Natural killer cell (primary cell): ENCODE data around the gene SND1. TPM values are rescaled to one million over a fixed set of nuclear protein-coding genes. Genes with fewer than 3 reads are reported as not detected.

ENCODE experiments used
- ATAC-seq, 3 donors: fragments of 150-1000 bp in 2 of 3; fragments of 200-7000 bp in 1 of 3; cut with Tn5 transposase; 1 replicate in 1 of 3; 2 replicates in 2 of 3; pipeline ENCODE4 v1.10.0; 2021; ENCODE audit warnings: mild to moderate bottlenecking in 2 of 3, moderate library complexity in 2 of 3
- DNase-seq, 2 donors: peaks; one replicate each; pipeline versions ENCODE4 v3.0.0 to v3.0.0-alpha.2; 2013 to 2021; ENCODE audit warnings: mixed read lengths in 1 of 2
- H3K27ac ChIP-seq: one replicate; pipeline ENCODE4 v1.5.1; 2013; ENCODE audit warnings: mild to moderate bottlenecking, low read length
- H3K27me3 ChIP-seq: one replicate; pipeline ENCODE4 v1.6.1; 2013; ENCODE audit warnings: low read length; ENCODE audit not compliant: control insufficient read depth, insufficient read depth
- H3K36me3 ChIP-seq: one replicate; pipeline ENCODE4 v1.6.1; 2013; ENCODE audit warnings: low read length; ENCODE audit not compliant: control insufficient read depth, insufficient read depth
- H3K4me1 ChIP-seq: one replicate; pipeline ENCODE4 v1.6.1; 2013; ENCODE audit warnings: low read length; ENCODE audit not compliant: control insufficient read depth, insufficient read depth
- H3K4me3 ChIP-seq: one replicate; pipeline ENCODE4 v1.5.1; 2013; ENCODE audit warnings: low read length
- H3K9me3 ChIP-seq: one replicate; pipeline ENCODE4 v1.6.1; 2013; ENCODE audit warnings: low read length; ENCODE audit not compliant: control insufficient read depth, insufficient read depth
- H3K27ac Mint-ChIP-seq, 2 donors: one replicate each; pipeline ENCODE4 v1.8.0; 2022; ENCODE audit warnings: mild to moderate bottlenecking in 2 of 2, mixed read lengths in 2 of 2, moderate library complexity in 1 of 2
- H3K27me3 Mint-ChIP-seq, 2 donors: one replicate each; pipeline ENCODE4 v1.8.0; 2022; ENCODE audit warnings: low read depth in 2 of 2, mixed read lengths in 2 of 2
- H3K36me3 Mint-ChIP-seq: one replicate; pipeline ENCODE4 v1.8.0; 2022; ENCODE audit warnings: mixed read lengths
- H3K4me1 Mint-ChIP-seq, 2 donors: one replicate each; pipeline ENCODE4 v1.8.0; 2022; ENCODE audit warnings: mixed read lengths in 2 of 2
- H3K4me3 Mint-ChIP-seq: one replicate; pipeline ENCODE4 v1.8.0; 2022; ENCODE audit warnings: mild to moderate bottlenecking, moderate library complexity, mixed read lengths
- H3K9me3 Mint-ChIP-seq, 2 donors: one replicate each; pipeline ENCODE4 v1.8.0; 2022; ENCODE audit warnings: mixed read lengths in 2 of 2
- CTCF ChIP-seq: fragments of 200-600 bp; IDR thresholded peaks from one replicate; pipeline ENCODE4 v1.8.0; 2022; ENCODE audit warnings: antibody characterized with exemption
- WGBS: methylation state at CpG from one replicate; pipeline ENCODE4 v1.1.7; 2013; ENCODE audit warnings: missing lambda C conversion rate; ENCODE audit not compliant: insufficient coverage; 5-methylcytosine and 5-hydroxymethylcytosine counted together
- intact Hi-C: fragments of 100-400 bp; cut with micrococcal nuclease; formaldehyde crosslinking; loops from one replicate; pipeline ENCODE4 v1.14.2; 2022
- total RNA-seq, 4 donors: library from RNA; stranded (reverse); fragments of 120-200 nt in 1 of 4; gene quantifications; one replicate each; pipeline versions ENCODE4 v1.2.3 to v1.2.4, GENCODE V29; 2013 to 2022

SND1 gene
- total RNA-seq, 3 donors from 2014 or later (not counting 1 experiment from before 2014, with no cell fraction given), result 149 to 188 (median 149) TPM

DNA sequence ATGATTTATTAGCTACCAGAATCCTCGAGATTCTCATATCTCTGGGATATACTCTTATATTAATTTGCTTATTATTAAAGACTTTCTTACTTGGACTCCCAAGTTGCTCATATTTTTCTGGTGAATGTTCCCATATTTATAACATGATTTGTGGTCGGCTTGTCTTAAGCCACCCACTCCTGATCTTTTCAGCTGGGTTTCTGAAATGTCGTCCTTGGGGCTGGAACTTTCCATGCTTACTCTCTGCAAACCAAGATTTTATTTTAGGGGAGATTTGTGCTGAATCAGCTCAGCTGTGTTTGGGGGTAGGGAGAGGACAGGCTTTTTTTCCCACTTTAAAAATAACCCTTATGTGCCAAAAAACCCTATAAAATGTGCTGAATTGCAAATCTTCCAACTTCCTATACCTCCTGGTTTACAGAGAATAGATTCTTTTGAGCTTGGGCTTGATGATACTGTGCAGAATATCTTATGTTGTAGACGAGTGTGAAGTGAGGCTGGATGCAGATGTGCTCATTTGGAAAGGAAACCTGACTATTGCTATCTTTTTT lies 162.1 kb downstream of the SND1 start:
- Mint-ChIP-seq H3K9me3 (no peaks in the 10 kb centered on the region), H3K27me3 (no peaks in the 10 kb centered on the region), H3K4me1 (peaks cover 35 to 70% of the 10 kb centered on the region in 2 donors), H3K27ac (no peak overlapping the region), H3K4me3 (no peak overlapping the region), H3K36me3 (no peaks in the 10 kb centered on the region)
- no peak for DNase-seq
- no peaks in the 10 kb centered on the region for H3K9me3 ChIP-seq
- no peak overlapping the region for H3K27ac ChIP-seq
- no peak overlapping the region for H3K4me3 ChIP-seq
- peaks cover 1% of the 10 kb centered on the region for H3K36me3 ChIP-seq
- WGBS, result 97% methylated on average over 3 of the region's 4 CpGs
- TF ChIP-seq CTCF, result no peak
- no peaks in the 10 kb centered on the region for H3K4me1 ChIP-seq
- no peaks in the 10 kb centered on the region for H3K27me3 ChIP-seq
- no peak for ATAC-seq
- intact Hi-C loops, result no loop called here

DNA sequence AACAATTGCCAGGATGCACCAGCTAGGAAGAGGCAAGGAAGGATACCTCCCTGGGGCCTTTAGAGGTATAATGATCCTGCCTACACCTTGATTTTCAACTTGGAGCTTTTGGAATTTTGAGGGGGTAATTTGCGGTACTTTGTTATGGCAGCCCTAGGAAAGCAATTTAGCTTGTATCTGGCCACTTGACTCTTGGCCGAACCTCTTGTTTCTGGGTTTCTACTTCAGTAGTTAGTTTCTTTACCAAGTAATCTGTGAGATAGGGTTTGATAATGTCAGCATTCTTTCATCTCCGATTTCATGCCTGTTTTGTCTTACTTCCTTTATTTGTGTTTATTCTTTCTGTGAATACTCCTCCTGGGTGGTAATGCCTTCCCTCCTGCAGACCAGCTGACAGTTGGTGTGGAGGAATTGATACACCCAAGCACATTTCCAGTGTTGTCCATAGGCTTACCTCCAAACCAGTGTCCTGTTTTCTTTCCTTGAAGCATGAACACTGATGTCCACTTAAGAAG lies 163.7 kb downstream of the SND1 start:
- no peaks in the 10 kb centered on the region for H3K9me3 ChIP-seq
- Mint-ChIP-seq H3K36me3 (no peaks in the 10 kb centered on the region), H3K27ac (no peak overlapping the region), H3K4me1 (peaks cover 48 to 65% of the 10 kb centered on the region in 2 donors), H3K27me3 (no peaks in the 10 kb centered on the region), H3K4me3 (no peak overlapping the region), H3K9me3 (no peaks in the 10 kb centered on the region)
- H3K27me3 ChIP-seq, result no peaks in the 10 kb centered on the region
- intact Hi-C loops, result no loop called here
- no peaks in the 10 kb centered on the region for H3K36me3 ChIP-seq
- DNase-seq (no peak), ATAC-seq (no peak)
- H3K27ac ChIP-seq, result no peak overlapping the region
- no peak overlapping the region for H3K4me3 ChIP-seq
- H3K4me1 ChIP-seq, result no peaks in the 10 kb centered on the region
- no peak for TF ChIP-seq CTCF
- WGBS, result 98% methylated on average over 3 of the region's 3 CpGs

DNA sequence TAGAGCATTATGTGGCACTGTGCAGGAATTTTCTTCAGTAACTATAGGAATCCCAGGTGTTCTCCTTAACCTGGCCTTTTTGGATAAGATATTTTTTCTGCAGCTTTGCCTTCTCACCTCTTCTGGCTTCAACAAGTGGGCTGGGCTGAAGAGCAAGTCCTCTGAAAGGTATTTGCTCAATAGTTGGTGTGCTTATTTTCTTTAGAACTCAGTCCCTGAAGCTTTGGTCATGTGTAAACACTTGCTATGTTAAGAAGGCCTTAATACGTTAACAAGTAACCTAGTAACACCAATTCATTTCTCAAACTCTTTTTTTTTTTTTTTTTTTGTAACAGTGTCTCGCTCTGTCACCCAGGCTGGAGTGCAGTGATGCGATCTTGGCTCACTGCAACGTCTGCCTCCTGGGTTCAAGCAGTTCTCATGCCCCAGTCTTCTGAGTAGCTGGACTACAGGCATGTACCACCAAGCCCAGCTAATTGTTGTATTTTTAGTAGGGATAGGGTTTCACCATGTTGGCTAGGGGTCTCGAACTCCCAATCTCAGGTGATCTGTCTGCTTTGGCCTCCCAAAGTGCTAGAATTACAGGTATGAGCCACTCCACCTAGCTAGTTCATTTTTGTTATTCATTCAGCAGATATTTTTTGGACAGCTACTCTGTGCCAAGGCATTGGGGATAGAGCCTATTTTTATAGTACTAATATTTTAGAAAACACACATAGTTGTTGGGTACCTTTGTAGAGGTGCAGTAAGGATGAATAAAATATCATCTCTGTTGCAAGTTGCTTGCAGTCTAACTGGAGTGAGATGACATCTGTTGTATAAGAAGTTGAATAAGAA lies 164.6 kb downstream of the SND1 start:
- Mint-ChIP-seq H3K4me3 (no peak overlapping the region), H3K27me3 (no peaks in the 10 kb centered on the region), H3K4me1 (peaks cover 53 to 58% of the 10 kb centered on the region in 2 donors)

More for the DNA sequence above, 164.6 kb downstream of the SND1 start:
- Mint-ChIP-seq H3K9me3 (no peaks in the 10 kb centered on the region), H3K27ac (no peak overlapping the region), H3K36me3 (no peaks in the 10 kb centered on the region)
- DNase-seq (no peak), ATAC-seq (no peak)
- TF ChIP-seq CTCF, result no peak
- Histone ChIP-seq H3K9me3 (no peaks in the 10 kb centered on the region), H3K27me3 (no peaks in the 10 kb centered on the region), H3K4me3 (no peak overlapping the region), H3K27ac (no peak overlapping the region), H3K36me3 (no peaks in the 10 kb centered on the region), H3K4me1 (no peaks in the 10 kb centered on the region)
- 93% methylated on average over 5 of the region's 5 CpGs for WGBS
- intact Hi-C loops, result no loop called here
